ELF-1 (cell line): ENCODE measurements around the gene PHACTR1.
"Not testable (repeated sequence)": the region's sequence is repeated elsewhere in the genome, so short reads cannot be mapped to it uniquely, and the experiment has no call there.

Experiments used
- DNase-seq: peaks from one replicate; pipeline ENCODE4 v3.0.0-alpha.2; 2016; ENCODE audit warnings: low read depth, low spot score

PHACTR1 gene

GRCh38 chr6:13234130-13234529 is 517.6 kb downstream of the PHACTR1 start:
- DNase-seq: no peak

- DNase-seq: no peak
Measured at GRCh38 chr6:13235339-13235738, 518.8 kb downstream of the PHACTR1 start.

- no peak for DNase-seq
Measured at GRCh38 chr6:13237318-13237717, 520.8 kb downstream of the PHACTR1 start.

- DNase-seq: no peak
Measured at GRCh38 chr6:13238017-13238416, 521.5 kb downstream of the PHACTR1 start.

GRCh38 chr6:13238640-13239216 is 522.2 kb downstream of the PHACTR1 start:
- DNase-seq: no peak

GRCh38 chr6:13239530-13240455 is 523.2 kb downstream of the PHACTR1 start:
- DNase-seq: no peak

- DNase-seq: no peak
Measured at GRCh38 chr6:13241364-13241763, 524.8 kb downstream of the PHACTR1 start.

GRCh38 chr6:13242178-13242577 is 525.6 kb downstream of the PHACTR1 start:
- no peak for DNase-seq

- DNase-seq: no peak
Measured at GRCh38 chr6:13242590-13242989, 526.0 kb downstream of the PHACTR1 start.

- DNase-seq: no peak
Measured at GRCh38 chr6:13243033-13243432, 526.5 kb downstream of the PHACTR1 start.

GRCh38 chr6:13243745-13244144 is 527.2 kb downstream of the PHACTR1 start:
- not testable (repeated sequence) for DNase-seq

- DNase-seq: no peak
Measured at GRCh38 chr6:13247627-13248026, 531.1 kb downstream of the PHACTR1 start.

- no peak for DNase-seq
Measured at GRCh38 chr6:13248053-13248452, 531.5 kb downstream of the PHACTR1 start.

- no peak for DNase-seq
Measured at GRCh38 chr6:13248584-13248985, 532.0 kb downstream of the PHACTR1 start.

- no peak for DNase-seq
Measured at GRCh38 chr6:13248994-13249393, 532.4 kb downstream of the PHACTR1 start.

GRCh38 chr6:13249817-13250216 is 533.2 kb downstream of the PHACTR1 start:
- DNase-seq: no peak

- no peak for DNase-seq
Measured at GRCh38 chr6:13250703-13251102, 534.1 kb downstream of the PHACTR1 start.

- DNase-seq: no peak
Measured at GRCh38 chr6:13251242-13251641, 534.7 kb downstream of the PHACTR1 start.

- no peak for DNase-seq
Measured at GRCh38 chr6:13252790-13253189, 536.2 kb downstream of the PHACTR1 start.

- DNase-seq: no peak
Measured at GRCh38 chr6:13253272-13253671, 536.7 kb downstream of the PHACTR1 start.

- no peak for DNase-seq
Measured at GRCh38 chr6:13256266-13257001, 539.9 kb downstream of the PHACTR1 start.

- no peak for DNase-seq
Measured at GRCh38 chr6:13259393-13259792, 542.8 kb downstream of the PHACTR1 start.
